GM03348 (cell line): ENCODE results near the gene SMARCD3.

Experiments
- DNase-seq: peaks from one replicate; pipeline ENCODE4 v3.0.0; 2012; ENCODE audit warnings: low spot score

Gene SMARCD3

DNA sequence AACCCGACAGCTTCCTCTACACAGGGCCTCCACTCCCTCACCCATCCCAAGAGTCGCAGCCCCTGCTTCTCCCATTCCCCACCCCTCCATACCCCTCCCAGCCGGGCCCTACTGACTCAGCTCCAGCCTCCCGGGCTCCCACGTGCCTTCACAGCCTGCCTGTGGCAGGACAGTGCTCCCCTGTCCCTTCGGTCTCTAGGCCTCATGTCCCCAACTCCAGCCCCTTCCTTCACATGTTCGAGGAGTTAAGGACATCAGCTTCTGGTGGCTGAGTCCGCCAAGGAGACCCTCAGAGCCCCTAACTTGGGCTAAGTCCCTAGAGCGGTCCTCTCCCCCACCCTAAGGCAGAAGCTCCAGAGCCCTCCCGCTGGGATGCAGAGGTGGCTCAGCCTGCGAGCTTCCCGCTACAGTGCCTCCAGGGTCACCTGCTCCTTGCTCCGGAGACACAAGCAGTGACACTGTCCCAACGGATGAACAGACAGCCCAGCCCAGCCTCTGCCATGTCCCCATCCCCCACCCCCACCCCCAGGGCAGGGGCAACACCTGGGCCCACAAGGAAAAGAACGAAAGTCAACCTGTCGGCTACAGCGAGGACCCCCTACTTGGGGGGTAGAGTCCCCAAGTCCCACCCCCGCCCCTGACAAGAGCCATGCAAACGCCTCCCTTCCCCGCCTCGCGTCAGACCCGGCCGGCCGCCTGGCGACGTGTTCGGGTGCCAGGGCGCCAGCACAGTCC is 716 bp downstream of the SMARCD3 start:
- peak; percentile 56 for DNase-seq

DNA sequence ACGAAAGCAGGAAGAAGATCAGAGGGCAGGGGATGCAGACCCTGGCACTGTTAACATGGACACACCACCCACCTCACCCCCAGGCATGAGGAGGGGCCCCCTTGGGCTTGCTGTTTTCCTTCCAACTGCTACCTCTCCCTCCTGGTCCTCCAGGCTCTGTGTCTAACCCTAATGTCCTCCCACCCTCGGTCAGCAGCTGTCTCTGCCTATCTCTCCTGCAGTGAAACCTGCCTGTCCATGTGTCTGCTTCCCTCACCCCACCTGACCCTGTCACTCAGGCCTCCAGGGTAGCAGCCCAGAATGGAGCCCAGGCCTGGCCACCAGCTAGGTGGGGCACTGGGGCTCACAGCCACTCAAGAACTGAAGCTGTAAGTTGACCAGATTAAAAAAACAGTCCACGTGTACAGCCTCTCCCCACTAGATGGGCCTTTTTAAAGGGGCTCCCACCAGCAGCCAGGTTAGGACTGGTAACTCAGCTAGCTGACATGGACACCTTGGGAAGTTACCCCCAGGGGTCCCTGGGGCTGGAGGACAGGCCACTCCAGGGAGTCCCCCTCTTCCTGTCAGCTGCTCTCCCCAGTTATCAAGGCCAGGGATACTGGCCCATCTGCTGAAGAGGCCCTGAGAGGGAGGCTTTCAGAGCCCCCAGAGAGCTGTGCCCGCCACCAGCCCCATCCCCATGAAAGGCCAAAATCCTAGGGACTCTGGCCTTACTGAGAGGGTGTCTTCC is 1.5 kb downstream of the SMARCD3 start:
- no peak for DNase-seq

DNA sequence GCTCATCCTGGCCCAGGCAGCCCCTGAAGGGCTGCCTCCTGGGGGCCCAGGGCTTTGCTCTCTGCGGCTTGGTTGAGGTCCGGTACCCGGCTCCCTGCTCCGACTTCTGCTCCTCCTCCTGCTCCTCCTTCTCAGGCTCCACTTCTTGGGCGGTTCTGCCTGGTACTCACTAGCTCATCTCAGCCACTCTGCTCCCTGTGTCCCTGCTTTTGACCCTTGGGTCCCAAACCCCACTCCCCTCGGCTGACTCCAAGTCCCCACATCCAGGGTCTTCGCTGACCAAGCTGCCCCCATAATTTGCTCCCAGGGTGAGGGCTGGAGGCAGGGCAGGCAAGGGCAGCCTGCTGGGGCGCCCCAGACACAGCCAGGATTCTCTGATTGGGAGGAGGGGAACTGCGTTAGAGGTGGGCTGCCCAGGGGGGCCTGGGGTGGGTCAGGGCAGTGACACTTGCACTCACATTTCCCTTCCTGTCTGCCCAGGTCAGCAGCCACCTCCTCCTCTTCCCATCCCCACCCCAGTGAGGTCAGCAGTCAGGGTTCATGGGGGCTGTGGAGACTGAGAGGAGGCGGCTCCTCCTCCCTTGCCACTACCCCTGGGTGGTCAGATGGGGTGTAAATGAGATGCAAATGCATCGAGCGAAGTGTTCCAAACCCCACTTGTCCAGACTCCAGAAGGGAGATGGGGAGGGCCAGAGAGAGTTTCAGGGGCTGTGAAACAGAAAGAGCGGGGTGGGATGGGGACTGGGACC is 2.2 kb downstream of the SMARCD3 start:
- DNase-seq, result peak; percentile 50

DNA sequence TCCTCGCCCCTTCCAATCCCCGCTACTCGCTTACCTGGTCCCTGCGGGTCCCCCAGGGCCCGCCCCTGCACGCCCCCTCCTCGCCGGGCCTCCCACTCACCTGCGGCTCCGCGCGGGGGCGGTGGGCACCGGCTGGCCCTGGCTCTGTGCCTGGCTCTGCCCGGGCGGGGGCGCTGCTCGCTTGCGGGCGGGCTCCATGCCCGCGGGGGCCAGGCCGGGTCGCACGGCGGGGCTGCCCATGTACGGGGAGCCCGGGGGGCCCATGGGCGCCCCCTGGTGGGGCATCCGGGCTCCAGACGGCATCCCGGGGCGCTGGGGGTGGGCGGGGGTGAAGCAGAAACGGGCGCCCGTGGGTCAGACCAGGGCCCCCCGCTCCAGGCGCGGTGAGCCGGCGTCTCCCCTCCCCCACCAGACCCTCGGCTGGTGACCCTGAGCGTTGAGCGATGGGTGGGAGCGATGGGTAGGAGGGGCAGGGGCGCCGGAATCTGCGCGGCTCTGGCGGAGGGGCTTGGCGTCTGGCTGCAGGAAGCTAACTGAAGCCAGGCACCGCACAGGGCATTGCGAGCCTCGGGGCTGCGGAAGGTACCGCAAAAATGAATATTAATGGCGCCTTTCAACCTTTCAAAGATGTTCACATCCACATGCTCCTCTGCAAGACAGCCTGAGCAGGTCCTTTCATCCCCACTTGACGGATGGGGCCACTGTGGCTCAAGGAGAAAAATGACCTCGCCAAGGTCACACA is 3.0 kb downstream of the SMARCD3 start:
- peak; percentile 90 for DNase-seq

DNA sequence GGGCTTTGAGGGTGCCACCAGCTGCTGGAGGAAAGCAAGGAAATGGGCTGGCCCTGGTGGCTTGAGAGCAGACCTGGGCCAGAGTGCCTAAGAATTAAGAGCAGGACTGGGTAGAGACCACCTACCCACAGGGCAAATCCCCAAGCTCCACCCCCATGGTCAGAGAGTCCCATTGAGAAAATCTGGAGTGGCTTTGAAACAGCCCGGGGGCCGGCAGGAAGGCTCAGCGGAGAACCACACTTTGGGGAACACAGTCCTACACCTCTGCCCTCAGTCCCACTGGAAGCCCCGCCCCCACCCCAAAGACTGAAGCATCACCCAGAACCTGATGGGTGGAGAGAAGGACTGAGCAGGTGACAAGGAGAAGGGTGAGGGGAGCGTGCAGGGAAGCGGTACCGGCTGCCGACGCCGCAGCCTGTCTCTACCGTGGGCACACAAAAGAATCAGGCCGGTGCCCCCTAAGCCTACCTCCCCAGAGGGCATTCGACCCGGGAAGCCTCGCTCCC is 3.6 kb downstream of the SMARCD3 start:
- DNase-seq, result no peak

DNA sequence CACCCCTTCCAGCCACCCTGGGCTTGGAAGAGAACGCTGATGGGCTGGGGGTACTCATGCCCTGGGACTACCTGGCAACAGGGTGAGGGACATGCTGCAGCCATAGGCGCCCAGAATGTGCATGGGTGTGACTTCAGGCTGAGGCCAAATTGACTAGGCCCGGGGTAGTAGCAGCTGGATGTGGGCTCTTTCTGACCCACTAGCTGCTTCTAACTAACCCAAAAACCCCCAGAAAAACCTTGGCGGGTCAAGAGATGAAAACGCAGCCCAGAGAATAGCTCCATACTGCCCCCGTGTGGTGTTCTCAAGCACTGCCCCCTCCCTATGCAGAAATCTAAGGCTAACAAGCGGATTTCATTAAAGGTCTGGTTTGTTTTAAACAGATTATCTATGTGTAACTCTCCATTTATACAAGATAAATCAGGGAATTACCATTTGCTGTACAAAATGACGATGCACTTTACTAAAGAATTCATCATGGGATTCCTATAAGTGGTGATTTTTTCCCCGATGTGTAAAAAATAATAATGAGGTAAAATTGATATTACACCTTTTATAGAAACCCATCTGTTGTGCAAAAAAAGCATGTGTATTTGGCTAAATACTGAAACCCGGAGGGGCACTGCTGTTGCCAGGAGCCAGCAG is 4.2 kb downstream of the SMARCD3 start:
- peak; percentile 81 for DNase-seq

DNA sequence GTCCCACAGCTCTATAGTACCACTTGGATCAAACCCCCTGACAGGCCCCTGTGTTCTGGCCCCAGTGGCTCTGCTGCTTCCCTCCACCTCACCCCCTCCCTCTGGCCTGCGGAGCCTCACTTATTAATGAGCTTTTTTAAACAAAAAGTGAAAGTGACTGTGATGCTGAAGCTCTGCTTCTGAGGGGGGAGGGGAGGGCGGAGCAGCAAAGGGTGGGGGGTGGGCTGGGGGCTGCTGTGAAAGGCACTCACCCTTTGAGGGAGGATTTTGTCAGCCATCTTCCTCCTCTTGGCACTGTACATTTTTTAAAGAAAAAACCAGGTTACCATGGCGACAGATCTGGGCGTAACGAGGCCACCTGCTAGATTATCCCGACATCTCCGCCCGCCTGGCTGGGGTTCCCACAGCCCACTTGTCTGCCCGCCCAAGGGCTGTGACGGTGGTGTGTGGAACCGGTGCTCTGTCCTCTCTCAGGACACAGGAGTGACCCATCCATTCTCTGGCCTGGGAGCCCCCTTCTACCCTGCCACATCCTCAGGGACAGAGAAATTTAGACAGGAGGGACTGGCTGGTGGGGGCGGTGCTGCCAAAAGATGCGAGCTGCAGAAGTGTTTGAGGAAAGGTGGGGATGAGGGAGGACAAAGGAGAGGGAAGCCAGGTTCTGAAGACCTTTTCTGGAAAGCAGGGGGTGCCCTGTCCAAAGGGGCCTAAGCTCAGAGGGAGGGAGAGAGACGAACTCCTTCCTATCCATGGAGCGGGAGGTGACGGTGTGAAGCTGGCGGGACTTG is 4.9 kb downstream of the SMARCD3 start:
- DNase-seq, result no peak

DNA sequence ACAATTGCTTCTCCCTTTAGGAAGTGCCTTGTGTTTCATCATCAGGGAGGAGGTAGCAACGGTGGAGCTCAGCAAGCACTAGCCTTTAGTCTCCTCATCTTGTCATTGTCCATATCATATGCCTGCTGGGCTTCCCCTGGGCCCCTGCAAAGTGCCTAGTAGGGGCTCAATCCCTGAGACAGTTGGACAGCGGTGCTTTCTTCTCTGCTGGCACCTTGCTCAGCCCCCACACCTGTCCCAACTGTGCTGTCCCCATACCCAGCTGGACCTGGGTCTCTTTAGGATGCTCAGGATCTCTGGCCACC is 5.5 kb downstream of the SMARCD3 start:
- no peak for DNase-seq

DNA sequence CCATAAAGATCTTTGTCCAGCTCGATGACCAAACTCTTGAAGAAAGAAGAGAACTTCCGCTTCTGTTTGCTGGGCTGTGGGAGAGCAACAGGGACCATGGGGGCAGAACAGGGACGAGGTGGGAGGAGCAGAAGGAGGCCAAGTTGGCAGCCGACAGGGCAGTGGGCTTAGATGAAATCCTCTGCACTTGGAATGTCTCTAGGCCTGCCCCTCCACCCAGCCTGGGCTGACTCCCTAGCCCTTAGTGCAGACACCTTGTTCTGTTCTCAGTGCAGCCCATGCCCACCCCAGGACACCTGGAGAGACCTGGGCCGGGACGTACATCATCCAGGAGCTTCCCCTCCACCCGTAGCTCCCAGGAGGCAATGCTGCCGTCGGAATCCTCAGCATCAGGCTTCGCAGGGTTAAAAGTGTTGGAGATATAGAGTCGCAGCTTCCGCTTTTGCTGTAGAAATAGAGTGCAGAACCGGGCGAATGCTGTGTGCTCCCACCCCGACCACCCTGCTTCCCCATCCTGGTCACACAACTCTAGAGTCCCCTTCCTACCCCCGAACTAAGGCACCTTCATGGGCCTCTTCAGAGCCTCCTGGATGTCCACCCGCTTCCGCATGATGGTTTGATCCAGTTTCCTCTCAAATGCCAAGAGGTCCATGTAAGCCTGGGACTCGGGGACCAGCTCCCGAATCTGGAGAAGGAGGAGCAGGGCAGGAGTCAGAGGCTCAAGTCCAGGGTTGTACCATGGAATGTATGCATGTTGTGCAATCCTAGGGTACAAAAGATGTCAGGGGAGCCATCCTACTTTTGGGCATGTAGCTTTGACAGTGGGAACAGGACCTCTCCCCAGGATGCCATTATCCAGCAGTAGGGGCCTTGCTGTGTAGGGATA is 6.1 kb downstream of the SMARCD3 start:
- no peak for DNase-seq

DNA sequence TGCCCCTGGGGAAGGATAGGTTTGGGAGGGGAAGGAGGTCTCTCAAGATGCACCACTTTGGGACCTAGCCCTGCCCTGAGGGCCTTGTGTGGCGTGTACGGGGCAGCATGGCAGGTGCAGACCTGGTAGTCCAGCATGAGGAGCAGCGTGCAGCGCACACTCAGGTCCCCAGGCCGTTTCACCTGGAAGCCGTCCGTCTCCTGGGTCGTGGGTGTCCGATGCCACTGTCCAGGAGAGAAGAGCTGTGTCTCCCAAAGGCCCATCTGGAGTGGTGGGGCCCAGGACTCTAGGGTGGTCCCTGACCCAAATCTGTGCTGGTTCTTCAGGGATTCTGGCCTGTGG is 6.8 kb downstream of the SMARCD3 start:
- no peak for DNase-seq

DNA sequence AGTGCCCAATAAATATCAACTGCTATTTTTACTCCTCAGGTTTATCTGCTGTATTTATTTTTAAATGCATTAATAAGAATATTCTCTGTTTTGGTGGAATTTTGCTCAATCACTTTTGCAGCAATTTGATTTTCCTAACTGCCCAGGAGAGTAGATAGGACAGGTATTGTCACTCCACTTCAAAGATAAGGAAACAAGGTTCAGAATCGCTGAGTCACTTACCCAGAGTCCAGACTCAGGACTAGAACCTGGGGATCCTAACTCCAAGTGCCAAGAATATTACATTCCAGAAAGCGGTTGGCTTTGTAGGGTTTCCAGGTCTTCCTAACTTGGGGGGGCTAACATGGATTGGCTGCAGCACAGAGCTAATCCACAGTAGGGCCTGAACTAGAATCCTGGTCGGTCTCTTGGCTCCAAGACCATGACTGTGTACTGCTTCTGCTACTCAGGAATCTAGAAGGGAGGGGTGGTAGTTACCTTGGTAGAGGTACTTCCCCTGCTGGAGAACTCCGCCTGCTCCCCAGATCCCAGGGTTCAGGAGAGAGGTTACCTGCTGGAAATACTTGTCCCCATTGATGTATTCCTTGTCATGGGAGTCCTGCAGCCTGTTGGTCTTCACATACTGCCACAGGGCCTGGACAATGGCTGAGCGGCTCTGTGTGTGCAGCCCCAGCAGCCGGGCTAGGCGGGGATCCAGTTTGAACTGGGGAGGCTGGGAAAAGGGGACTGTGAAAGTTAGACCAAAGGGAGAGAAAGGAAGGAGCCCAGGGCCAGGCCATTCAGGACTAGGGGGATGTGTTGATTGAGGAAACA is 7.3 kb downstream of the SMARCD3 start:
- no peak for DNase-seq

DNA sequence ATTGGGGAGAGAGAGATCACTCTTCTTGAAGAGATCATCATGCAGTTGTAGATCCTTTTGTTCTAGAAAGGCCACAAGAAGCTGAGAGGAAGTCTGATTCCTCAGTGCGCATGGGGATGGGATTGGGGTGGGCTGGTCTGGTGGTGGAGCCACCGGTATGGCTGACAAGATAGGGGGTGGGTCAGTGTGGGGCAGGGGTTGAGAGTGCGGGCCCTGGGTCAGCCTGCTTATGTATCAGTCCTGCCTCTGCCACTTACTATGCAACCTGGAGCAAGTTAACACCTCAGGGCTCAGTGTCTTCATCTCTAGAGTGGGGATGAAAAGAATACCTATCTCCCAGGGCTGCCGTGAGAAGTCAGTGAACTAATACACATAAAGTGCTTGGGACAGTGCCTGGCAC is 8.0 kb downstream of the SMARCD3 start:
- DNase-seq, result no peak

DNA sequence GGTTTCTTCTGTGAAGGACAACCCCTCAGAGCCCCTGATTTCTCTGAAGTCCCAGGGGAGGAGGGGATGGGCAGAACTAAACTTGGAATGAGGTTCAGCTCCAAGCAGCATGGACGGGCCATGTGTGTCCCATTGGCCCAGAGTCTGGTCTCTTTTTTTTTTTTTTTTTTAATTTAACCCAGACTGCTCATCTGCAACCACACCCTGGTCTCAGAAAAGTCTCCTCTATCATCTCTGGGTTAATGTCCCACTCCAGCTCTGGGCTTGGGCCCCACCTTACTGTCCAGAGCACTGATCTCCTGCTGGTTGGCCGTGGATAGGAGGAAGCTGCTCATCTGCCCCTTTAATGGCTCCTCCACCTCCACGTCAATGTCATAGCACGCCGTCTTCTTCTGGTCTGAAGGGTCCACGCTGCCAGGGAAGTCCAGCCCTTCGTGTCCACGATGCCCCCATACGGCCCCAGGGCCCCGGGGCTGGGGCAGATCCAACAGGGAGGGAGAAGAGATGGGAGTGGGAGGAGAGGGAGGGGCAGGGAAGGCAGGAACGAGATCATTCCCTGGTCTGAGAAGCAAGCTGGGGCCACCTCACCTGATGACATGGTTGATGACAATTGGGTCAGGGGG is 8.5 kb downstream of the SMARCD3 start:
- no peak for DNase-seq

DNA sequence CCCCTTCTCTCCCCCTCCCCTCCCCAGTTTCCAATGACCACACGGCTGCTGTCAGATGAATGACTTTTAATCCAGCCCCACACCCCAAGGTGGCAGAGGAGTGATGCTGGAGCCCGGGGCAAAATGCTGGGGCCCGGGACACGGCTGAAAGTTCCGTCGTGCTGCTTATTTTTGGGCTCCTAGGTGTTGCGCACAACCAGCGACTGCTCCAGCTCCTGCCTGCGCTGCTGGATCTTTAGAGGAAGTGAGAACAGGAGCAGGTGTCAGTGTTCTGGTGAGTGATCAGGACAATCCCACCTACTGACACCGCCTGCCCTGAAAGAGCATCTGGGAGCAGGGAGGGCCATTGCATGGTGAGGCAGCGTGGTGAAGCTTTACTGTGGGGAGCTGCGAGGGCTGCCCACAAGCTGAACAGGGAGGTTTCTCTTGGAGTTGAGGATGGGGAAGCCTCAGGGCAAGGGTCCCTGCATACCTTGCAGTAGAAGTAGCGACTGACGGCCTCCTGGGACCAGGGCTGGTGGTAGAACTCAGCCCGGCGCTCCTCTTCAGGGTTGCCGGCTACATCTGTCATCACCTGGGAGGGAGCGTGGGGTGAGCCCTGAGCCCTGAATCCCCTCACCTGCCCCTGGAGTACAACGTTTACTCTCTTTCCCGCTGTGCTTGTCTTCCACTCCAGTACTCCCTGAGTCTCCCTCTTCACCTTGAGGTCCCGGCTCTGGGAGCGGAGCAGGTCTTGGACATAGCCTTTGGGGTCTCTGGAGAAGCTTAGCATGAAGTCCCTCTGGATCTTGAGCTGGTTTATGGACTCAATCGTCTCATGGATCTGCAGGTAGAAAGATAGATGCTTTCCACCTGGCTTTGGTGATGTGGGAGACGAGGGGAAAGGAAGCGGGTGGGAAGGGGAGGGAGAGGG is 9.3 kb downstream of the SMARCD3 start:
- DNase-seq, result no peak

DNA sequence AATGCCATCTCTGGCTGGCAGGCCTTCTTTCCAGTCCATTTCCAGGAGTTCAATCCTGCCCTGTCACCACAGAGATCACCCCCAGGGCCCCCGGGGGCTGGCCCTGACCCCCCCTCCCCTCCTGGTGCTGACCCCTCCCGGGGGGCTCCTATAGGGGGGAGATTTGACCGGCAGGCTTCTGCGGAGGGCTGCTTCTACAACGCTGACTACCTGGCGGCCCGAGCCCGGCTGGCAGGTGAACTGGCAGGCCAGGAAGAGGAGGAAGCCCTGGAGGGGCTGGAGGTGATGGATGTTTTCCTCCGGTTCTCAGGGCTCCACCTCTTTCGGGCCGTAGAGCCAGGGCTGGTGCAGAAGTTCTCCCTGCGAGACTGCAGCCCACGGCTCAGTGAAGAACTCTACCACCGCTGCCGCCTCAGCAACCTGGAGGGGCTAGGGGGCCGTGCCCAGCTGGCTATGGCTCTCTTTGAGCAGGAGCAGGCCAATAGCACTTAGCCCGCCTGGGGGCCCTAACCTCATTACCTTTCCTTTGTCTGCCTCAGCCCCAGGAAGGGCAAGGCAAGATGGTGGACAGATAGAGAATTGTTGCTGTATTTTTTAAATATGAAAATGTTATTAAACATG is 10.2 kb downstream of the SMARCD3 start:
- no peak for DNase-seq

DNA sequence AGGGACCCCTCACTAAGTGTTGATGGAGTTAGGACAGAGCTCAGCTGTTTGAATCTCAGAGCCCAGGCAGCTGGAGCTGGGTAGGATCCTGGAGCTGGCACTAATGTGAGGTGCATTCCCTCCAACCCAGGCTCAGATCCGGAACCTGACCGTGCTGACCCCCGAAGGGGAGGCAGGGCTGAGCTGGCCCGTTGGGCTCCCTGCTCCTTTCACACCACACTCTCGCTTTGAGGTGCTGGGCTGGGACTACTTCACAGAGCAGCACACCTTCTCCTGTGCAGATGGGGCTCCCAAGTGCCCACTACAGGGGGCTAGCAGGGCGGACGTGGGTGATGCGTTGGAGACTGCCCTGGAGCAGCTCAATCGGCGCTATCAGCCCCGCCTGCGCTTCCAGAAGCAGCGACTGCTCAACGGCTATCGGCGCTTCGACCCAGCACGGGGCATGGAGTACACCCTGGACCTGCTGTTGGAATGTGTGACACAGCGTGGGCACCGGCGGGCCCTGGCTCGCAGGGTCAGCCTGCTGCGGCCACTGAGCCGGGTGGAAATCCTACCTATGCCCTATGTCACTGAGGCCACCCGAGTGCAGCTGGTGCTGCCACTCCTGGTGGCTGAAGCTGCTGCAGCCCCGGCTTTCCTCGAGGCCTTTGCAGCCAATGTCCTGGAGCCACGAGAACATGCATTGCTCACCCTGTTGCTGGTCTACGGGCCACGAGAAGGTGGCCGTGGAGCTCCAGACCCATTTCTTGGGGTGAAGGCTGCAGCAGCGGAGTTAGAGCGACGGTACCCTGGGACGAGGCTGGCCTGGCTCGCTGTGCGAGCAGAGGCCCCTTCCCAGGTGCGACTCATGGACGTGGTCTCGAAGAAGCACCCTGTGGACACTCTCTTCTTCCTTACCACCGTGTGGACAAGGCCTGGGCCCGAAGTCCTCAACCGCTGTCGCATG is 11.0 kb downstream of the SMARCD3 start:
- DNase-seq, result no peak
